ENCODE measurements around the gene TMEM45B. TPM values are rescaled to one million over a fixed set of nuclear protein-coding genes. Genes with fewer than 3 reads are reported as not detected.
"Not testable (repeated sequence)": the region's sequence is repeated elsewhere in the genome, so short reads cannot be mapped to it uniquely, and the experiment has no call there.

The TMEM45B gene
- total RNA-seq, 6 donors from 2014 or later, result 9.4 to 38.7 (median 13.9) TPM

- DNase-seq, result no peak
- no peaks in the 10 kb centered on the region for H3K9me3 ChIP-seq
- no peak overlapping the region for H3K27ac ChIP-seq
- H3K4me1 ChIP-seq, result no peaks in the 10 kb centered on the region
- TF ChIP-seq CTCF (IDR thresholded peaks at IDR 0.05), result no peak
- no peak for TF ChIP-seq POLR2A (IDR thresholded peaks at IDR 0.05)
- no peak for TF ChIP-seq EP300 (IDR thresholded peaks at IDR 0.05)
- no peak for TF ChIP-seq POLR2AphosphoS5 (IDR thresholded peaks at IDR 0.05)
- ATAC-seq (ENCODE audit: low FRiP score in 2 of 2), result no peak
- no peak overlapping the region for H3K4me3 ChIP-seq
- no peaks in the 10 kb centered on the region for H3K36me3 ChIP-seq
- no peaks in the 10 kb centered on the region for H3K27me3 ChIP-seq
These were observed 46.6 kb upstream of the TMEM45B start for GRCh38 chr11:129769059-129769458.

GRCh38 chr11:129770993-129771392, 44.7 kb upstream of the TMEM45B start:
- Histone ChIP-seq H3K36me3 (no peaks in the 10 kb centered on the region), H3K9me3 (no peaks in the 10 kb centered on the region), H3K27ac (no peak overlapping the region), H3K4me3 (no peak overlapping the region), H3K27me3 (no peaks in the 10 kb centered on the region), H3K4me1 (no peaks in the 10 kb centered on the region)
- DNase-seq (no peak), ATAC-seq (ENCODE audit: low FRiP score in 2 of 2) (no peak)
- TF ChIP-seq POLR2AphosphoS5 (IDR thresholded peaks at IDR 0.05) (no peak), EP300 (IDR thresholded peaks at IDR 0.05) (no peak), POLR2A (IDR thresholded peaks at IDR 0.05) (no peak), CTCF (IDR thresholded peaks at IDR 0.05) (no peak)
- 33 to 59% methylated on average over 1 of the region's 1 CpG for WGBS, 2 donors

GRCh38 chr11:129771456-129771855, 44.2 kb upstream of the TMEM45B start:
- not testable (repeated sequence) for ATAC-seq (ENCODE audit: low FRiP score in 2 of 2); H3K9me3 ChIP-seq; H3K27ac ChIP-seq; H3K27me3 ChIP-seq; H3K4me1 ChIP-seq; H3K4me3 ChIP-seq; DNase-seq; H3K36me3 ChIP-seq
- 77 to 80% methylated on average over 1 of the region's 1 CpG for WGBS, 2 donors

GRCh38 chr11:129778877-129779276, 36.8 kb upstream of the TMEM45B start:
- H3K9me3 ChIP-seq, result no peaks in the 10 kb centered on the region
- DNase-seq (no peak), ATAC-seq (ENCODE audit: low FRiP score in 2 of 2) (no peak)
- H3K36me3 ChIP-seq, result no peaks in the 10 kb centered on the region
- no peak for TF ChIP-seq EP300 (IDR thresholded peaks at IDR 0.05)
- no peak for TF ChIP-seq POLR2AphosphoS5 (IDR thresholded peaks at IDR 0.05)
- no peak for TF ChIP-seq POLR2A (IDR thresholded peaks at IDR 0.05)
- no peak for TF ChIP-seq CTCF (IDR thresholded peaks at IDR 0.05)
- no peaks in the 10 kb centered on the region for H3K27me3 ChIP-seq
- H3K4me3 ChIP-seq, result no peak overlapping the region
- no peaks in the 10 kb centered on the region for H3K4me1 ChIP-seq
- H3K27ac ChIP-seq, result no peak overlapping the region
- WGBS, 2 donors, result 71 to 79% methylated on average over 5 of the region's 5 CpGs

GRCh38 chr11:129779342-129779741, 36.3 kb upstream of the TMEM45B start:
- no peak for DNase-seq
- H3K4me3 ChIP-seq, result no peak overlapping the region
- H3K4me1 ChIP-seq, result no peaks in the 10 kb centered on the region
- TF ChIP-seq POLR2AphosphoS5 (IDR thresholded peaks at IDR 0.05) (no peak), CTCF (IDR thresholded peaks at IDR 0.05) (no peak), POLR2A (IDR thresholded peaks at IDR 0.05) (no peak), EP300 (IDR thresholded peaks at IDR 0.05) (no peak)
- ATAC-seq (ENCODE audit: low FRiP score in 2 of 2), result no peak
- H3K27ac ChIP-seq, result no peak overlapping the region
- no peaks in the 10 kb centered on the region for H3K36me3 ChIP-seq
- H3K9me3 ChIP-seq, result no peaks in the 10 kb centered on the region
- no peaks in the 10 kb centered on the region for H3K27me3 ChIP-seq
- WGBS, 2 donors, result 63 to 69% methylated on average over 3 of the region's 3 CpGs

Data from upper lobe of left lung (tissue), 6 donors.